ENCODE measurements around the gene PBX4.

DNA sequence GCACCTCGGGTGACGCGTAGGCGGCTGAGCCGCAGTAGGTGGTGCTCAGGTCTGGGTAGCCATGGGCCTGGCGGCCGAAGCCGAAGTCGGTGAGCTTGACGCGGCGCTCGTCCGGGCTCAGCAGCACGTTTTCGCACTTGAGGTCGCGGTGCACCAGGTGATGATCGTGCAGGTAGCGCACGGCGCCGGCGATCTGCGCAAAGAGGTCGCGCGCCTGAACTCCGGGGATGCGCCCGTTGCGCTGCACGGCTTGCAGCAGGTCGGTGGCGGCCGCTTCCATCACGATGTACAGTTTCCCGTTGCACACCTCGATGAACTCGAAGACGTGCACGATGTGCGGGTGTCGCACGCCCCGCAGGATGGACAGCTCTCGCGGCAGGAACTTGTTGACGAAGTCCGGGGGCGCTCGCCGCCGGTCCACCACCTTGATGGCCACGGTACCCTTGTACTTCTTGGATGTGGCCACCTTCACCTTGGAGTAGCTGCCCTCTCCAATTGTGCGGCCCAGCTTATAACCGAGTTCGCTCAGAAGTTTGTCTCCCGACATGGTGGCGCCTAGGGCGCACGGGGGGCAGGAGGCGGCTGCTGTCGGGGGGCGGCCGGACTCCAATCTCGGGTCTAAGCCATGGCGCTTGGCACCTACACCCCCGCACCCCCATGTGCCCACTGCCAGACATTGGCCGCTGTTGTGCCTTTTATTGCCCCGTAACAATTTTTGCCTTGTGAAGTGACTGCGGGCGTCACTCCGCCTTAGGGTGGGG, 103.4 kb downstream of the PBX4 start, which contains the start of gene TSSK6:
- no peak for TF ChIP-seq RAD21 (IDR thresholded peaks at IDR 0.05; ENCODE audit: insufficient read depth, low read depth, low read length)
- TF ChIP-seq, protein P1, sequence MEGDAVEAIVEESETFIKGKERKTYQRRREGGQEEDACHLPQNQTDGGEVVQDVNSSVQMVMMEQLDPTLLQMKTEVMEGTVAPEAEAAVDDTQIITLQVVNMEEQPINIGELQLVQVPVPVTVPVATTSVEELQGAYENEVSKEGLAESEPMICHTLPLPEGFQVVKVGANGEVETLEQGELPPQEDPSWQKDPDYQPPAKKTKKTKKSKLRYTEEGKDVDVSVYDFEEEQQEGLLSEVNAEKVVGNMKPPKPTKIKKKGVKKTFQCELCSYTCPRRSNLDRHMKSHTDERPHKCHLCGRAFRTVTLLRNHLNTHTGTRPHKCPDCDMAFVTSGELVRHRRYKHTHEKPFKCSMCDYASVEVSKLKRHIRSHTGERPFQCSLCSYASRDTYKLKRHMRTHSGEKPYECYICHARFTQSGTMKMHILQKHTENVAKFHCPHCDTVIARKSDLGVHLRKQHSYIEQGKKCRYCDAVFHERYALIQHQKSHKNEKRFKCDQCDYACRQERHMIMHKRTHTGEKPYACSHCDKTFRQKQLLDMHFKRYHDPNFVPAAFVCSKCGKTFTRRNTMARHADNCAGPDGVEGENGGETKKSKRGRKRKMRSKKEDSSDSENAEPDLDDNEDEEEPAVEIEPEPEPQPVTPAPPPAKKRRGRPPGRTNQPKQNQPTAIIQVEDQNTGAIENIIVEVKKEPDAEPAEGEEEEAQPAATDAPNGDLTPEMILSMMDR (IDR thresholded peaks at IDR 0.05 in 2 of 3, conservative IDR thresholded peaks at IDR 0.05 in 1 of 3; ENCODE audit: control insufficient read depth in 2 of 3, extremely low read depth in 1 of 3, insufficient read depth in 1 of 3, low read depth in 3 of 3, low read length in 3 of 3) = no peak
